BLaER1 treated with 17β-estradiol and CSF1 and Interleukin-3, amounts not matched to agents 10 nM and 100 nM (cell line): Measurements from ENCODE around the gene PLIN1.

Experiments
- H3K27ac ChIP-seq, 11 experiments: shearing (Covaris generic); formaldehyde crosslinking; 2 replicates each; pipeline ENCODE4 v1.8.1; 2022
- H3K27me3 ChIP-seq, 11 experiments: shearing (Covaris generic); formaldehyde crosslinking; 2 replicates each; pipeline ENCODE4 v1.8.1; 2022
- H3K36me3 ChIP-seq, 11 experiments: shearing (Covaris generic); formaldehyde crosslinking; 2 replicates each; pipeline ENCODE4 v1.8.1; 2022
- H3K4me1 ChIP-seq, 10 experiments: shearing (Covaris generic); formaldehyde crosslinking; 2 replicates each; pipeline ENCODE4 v1.8.1; 2022
- H3K4me2 ChIP-seq, 11 experiments: shearing (Covaris generic); formaldehyde crosslinking; 2 replicates each; pipeline ENCODE4 v1.8.1; 2022
- H3K4me3 ChIP-seq, 10 experiments: shearing (Covaris generic); formaldehyde crosslinking; 2 replicates each; pipeline ENCODE4 v1.8.1; 2022
- H3K9ac ChIP-seq, 11 experiments: shearing (Covaris generic); formaldehyde crosslinking; 2 replicates each; pipeline ENCODE4 v1.8.1; 2022
- H3K9me3 ChIP-seq, 11 experiments: shearing (Covaris generic); formaldehyde crosslinking; replicated peaks in 1 of 11; 2 replicates each; pipeline ENCODE4 v1.8.1; 2022
- H4K20me1 ChIP-seq, 11 experiments: shearing (Covaris generic); formaldehyde crosslinking; 2 replicates each; pipeline ENCODE4 v1.8.1; 2022
- Cebpa-rat ChIP-seq, 11 experiments: shearing (Covaris generic); IDR thresholded peaks; 2 replicates each; pipeline ENCODE4 v1.8.1; 2022

PLIN1 gene

GRCh38 chr15:89641053-89641452 is 38.1 kb downstream of the PLIN1 start:
- Histone ChIP-seq H3K4me1 (no peaks in the 10 kb centered on the region), H3K4me3 (no peak overlapping the region), H3K9ac (no peak overlapping the region), H3K36me3 (peaks cover 0 to 22% (median 4%) of the 10 kb centered on the region in 11 experiments; a peak in 4 of 22 replicates), H3K27me3 (no peaks in the 10 kb centered on the region), H3K27ac (no peak overlapping the region), H4K20me1 (peaks cover 0 to 6% (median 0%) of the 10 kb centered on the region in 11 experiments; a peak in 2 of 22 replicates), H3K4me2 (no peak overlapping the region), H3K9me3 (no peaks in the 10 kb centered on the region)
- TF ChIP-seq Cebpa-rat (IDR thresholded peaks at IDR 0.05), result no peak

- Histone ChIP-seq H3K36me3 (peaks cover 0 to 18% (median 4%) of the 10 kb centered on the region in 11 experiments; a peak in 4 of 22 replicates), H3K9me3 (peaks cover 0 to 4% (median 0%) of the 10 kb centered on the region in 11 experiments; a peak in 3 of 22 replicates), H3K4me2 (no peak overlapping the region)
Observed at GRCh38 chr15:89640245-89640644, 38.9 kb downstream of the PLIN1 start.

GRCh38 chr15:89633585-89633984 is 45.6 kb downstream of the PLIN1 start:
- no peak for TF ChIP-seq Cebpa-rat (IDR thresholded peaks at IDR 0.05)
- Histone ChIP-seq H3K9ac (no peak overlapping the region), H3K4me1 (peaks cover 0 to 3% (median 1%) of the 10 kb centered on the region in 10 experiments; a peak in 12 of 20 replicates), H3K4me3 (0 out of 20 replicates have a peak overlapping the region, but pooled peaks of 1 of the 10 experiments have one; percentile 10), H3K4me2 (no peak overlapping the region), H3K27ac (no peak overlapping the region), H3K9me3 (peaks cover 10 to 61% (median 38%) of the 10 kb centered on the region in 11 experiments; a peak in 21 of 22 replicates), H4K20me1 (peaks cover 0 to 2% (median 0%) of the 10 kb centered on the region in 11 experiments; a peak in 4 of 22 replicates), H3K27me3 (no peaks in the 10 kb centered on the region), H3K36me3 (peaks cover 37 to 58% (median 53%) of the 10 kb centered on the region in 11 experiments)

More at GRCh38 chr15:89640245-89640644, 38.9 kb downstream of the PLIN1 start:
- no peaks in the 10 kb centered on the region for H3K27me3 ChIP-seq
- peaks cover 0 to 6% (median 0%) of the 10 kb centered on the region in 11 experiments; a peak in 2 of 22 replicates for H4K20me1 ChIP-seq
- no peaks in the 10 kb centered on the region for H3K4me1 ChIP-seq
- no peak overlapping the region for H3K9ac ChIP-seq
- H3K27ac ChIP-seq, result no peak overlapping the region
- no peak overlapping the region for H3K4me3 ChIP-seq
- no peak for TF ChIP-seq Cebpa-rat (IDR thresholded peaks at IDR 0.05)

GRCh38 chr15:89632563-89633430 is 46.4 kb downstream of the PLIN1 start:
- peaks cover 0 to 11% (median 8%) of the 10 kb centered on the region in 10 experiments; a peak in 13 of 20 replicates for H3K4me1 ChIP-seq
- H3K9ac ChIP-seq, result no peak overlapping the region
- peaks cover 39 to 65% (median 61%) of the 10 kb centered on the region in 11 experiments for H3K36me3 ChIP-seq
- no peak for TF ChIP-seq Cebpa-rat (IDR thresholded peaks at IDR 0.05)
- peaks cover 10 to 61% (median 38%) of the 10 kb centered on the region in 11 experiments; a peak in 21 of 22 replicates for H3K9me3 ChIP-seq
- no peak overlapping the region for H3K4me2 ChIP-seq
- H4K20me1 ChIP-seq, result peaks cover 0 to 8% (median 0%) of the 10 kb centered on the region in 11 experiments; a peak in 5 of 22 replicates
- no peak overlapping the region for H3K27ac ChIP-seq
- H3K27me3 ChIP-seq, result no peaks in the 10 kb centered on the region
- H3K4me3 ChIP-seq, result 0 out of 20 replicates have a peak overlapping the region, but pooled peaks of 1 of the 10 experiments have one; percentile 10

- Histone ChIP-seq H3K4me1 (peaks cover 0 to 20% (median 11%) of the 10 kb centered on the region in 10 experiments; a peak in 13 of 20 replicates), H3K36me3 (peaks cover 46 to 75% (median 70%) of the 10 kb centered on the region in 11 experiments)
- no peak for TF ChIP-seq Cebpa-rat (IDR thresholded peaks at IDR 0.05)
Observed at GRCh38 chr15:89631902-89632264, 47.3 kb downstream of the PLIN1 start.

GRCh38 chr15:89630974-89631901 is 47.9 kb downstream of the PLIN1 start:
- H3K4me2 ChIP-seq, result no peak overlapping the region

More at GRCh38 chr15:89631902-89632264, 47.3 kb downstream of the PLIN1 start:
- Histone ChIP-seq H3K9ac (no peak overlapping the region), H3K4me2 (no peak overlapping the region), H3K27me3 (no peaks in the 10 kb centered on the region), H3K27ac (no peak overlapping the region), H3K4me3 (no peak overlapping the region), H4K20me1 (peaks cover 0 to 17% (median 0%) of the 10 kb centered on the region in 11 experiments; a peak in 7 of 22 replicates), H3K9me3 (peaks cover 10 to 61% (median 38%) of the 10 kb centered on the region in 11 experiments; a peak in 21 of 22 replicates)

GRCh38 chr15:89630260-89630659 is 48.9 kb downstream of the PLIN1 start:
- Histone ChIP-seq H3K36me3 (peaks cover 59 to 91% (median 86%) of the 10 kb centered on the region in 11 experiments), H3K4me1 (peaks cover 0 to 24% (median 11%) of the 10 kb centered on the region in 10 experiments; a peak in 13 of 20 replicates), H3K27ac (no peak overlapping the region), H3K9me3 (peaks cover 10 to 58% (median 38%) of the 10 kb centered on the region in 11 experiments; a peak in 21 of 22 replicates), H3K9ac (no peak overlapping the region), H3K4me2 (no peak overlapping the region), H3K27me3 (no peaks in the 10 kb centered on the region), H3K4me3 (no peak overlapping the region), H4K20me1 (peaks cover 0 to 25% (median 10%) of the 10 kb centered on the region in 11 experiments; a peak in 8 of 22 replicates)
- no peak for TF ChIP-seq Cebpa-rat (IDR thresholded peaks at IDR 0.05)

More at GRCh38 chr15:89630974-89631901, 47.9 kb downstream of the PLIN1 start:
- H4K20me1 ChIP-seq, result peaks cover 0 to 18% (median 2%) of the 10 kb centered on the region in 11 experiments; a peak in 8 of 22 replicates
- H3K4me3 ChIP-seq, result no peak overlapping the region
- no peak overlapping the region for H3K27ac ChIP-seq
- no peak for TF ChIP-seq Cebpa-rat (IDR thresholded peaks at IDR 0.05)
- H3K36me3 ChIP-seq, result peaks cover 49 to 81% (median 76%) of the 10 kb centered on the region in 11 experiments
- H3K27me3 ChIP-seq, result no peaks in the 10 kb centered on the region
- H3K9ac ChIP-seq, result no peak overlapping the region
- peaks cover 10 to 61% (median 38%) of the 10 kb centered on the region in 11 experiments; a peak in 21 of 22 replicates for H3K9me3 ChIP-seq
- peaks cover 0 to 24% (median 11%) of the 10 kb centered on the region in 10 experiments; a peak in 13 of 20 replicates for H3K4me1 ChIP-seq

- Histone ChIP-seq H3K4me3 (no peak overlapping the region), H3K27me3 (no peaks in the 10 kb centered on the region), H3K36me3 (peaks cover 63 to 95% (median 90%) of the 10 kb centered on the region in 11 experiments), H3K27ac (no peak overlapping the region), H3K4me2 (no peak overlapping the region), H3K9ac (no peak overlapping the region), H3K4me1 (peaks cover 0 to 24% (median 11%) of the 10 kb centered on the region in 10 experiments; a peak in 13 of 20 replicates), H4K20me1 (peaks cover 0 to 30% (median 14%) of the 10 kb centered on the region in 11 experiments; a peak in 9 of 22 replicates), H3K9me3 (peaks cover 10 to 56% (median 36%) of the 10 kb centered on the region in 11 experiments; a peak in 21 of 22 replicates)
- TF ChIP-seq Cebpa-rat (IDR thresholded peaks at IDR 0.05), result no peak
Observed at GRCh38 chr15:89629829-89630228, 49.3 kb downstream of the PLIN1 start.
